Endodermal cell (in vitro differentiated cells): ENCODE data around the gene SEZ6L2. TPM values are rescaled to one million over a fixed set of nuclear protein-coding genes. Genes with fewer than 3 reads are reported as not detected.

Experiments used
- DNase-seq: peaks from one replicate; pipeline ENCODE4 v3.0.0-alpha.2; 2017
- H3K27ac ChIP-seq: 2 replicates; pipeline ENCODE4 v1.5.1; 2013; ENCODE audit warnings: mild to moderate bottlenecking, low read depth, low read length, moderate library complexity
- H3K27me3 ChIP-seq: 2 replicates; pipeline ENCODE4 v1.6.1; 2013; ENCODE audit warnings: mild to moderate bottlenecking, low read length, moderate library complexity; ENCODE audit not compliant: insufficient read depth, control insufficient read depth, poor library complexity, severe bottlenecking
- H3K36me3 ChIP-seq: 2 replicates; pipeline ENCODE4 v1.7.0; 2013; ENCODE audit warnings: mild to moderate bottlenecking, low read length, moderate library complexity; ENCODE audit not compliant: control insufficient read depth, insufficient read depth
- H3K4me1 ChIP-seq: one replicate; pipeline ENCODE4 v1.7.0; 2013; ENCODE audit warnings: low read length; ENCODE audit not compliant: control insufficient read depth, insufficient read depth
- H3K4me3 ChIP-seq: 2 replicates; pipeline ENCODE4 v1.5.1; 2013; ENCODE audit warnings: mild to moderate bottlenecking, low read length, moderate library complexity
- H3K9ac ChIP-seq: 2 replicates; pipeline ENCODE4 v1.6.1; 2013; ENCODE audit warnings: mild to moderate bottlenecking, low read length, moderate library complexity; ENCODE audit not compliant: poor library complexity, severe bottlenecking; ENCODE audit errors: extremely low read depth
- H3K9me3 ChIP-seq: 2 replicates; pipeline ENCODE4 v1.6.1; 2013; ENCODE audit warnings: mild to moderate bottlenecking, low read length, moderate library complexity; ENCODE audit not compliant: control insufficient read depth
- H3K27ac Mint-ChIP-seq: 2 replicates; pipeline ENCODE4 v1.8.0; 2020; ENCODE audit warnings: mixed read lengths
- H3K27me3 Mint-ChIP-seq: 2 replicates; pipeline ENCODE4 v1.8.0; 2021; ENCODE audit warnings: mild to moderate bottlenecking, mixed read lengths; ENCODE audit not compliant: insufficient read depth
- H3K36me3 Mint-ChIP-seq: 2 replicates; pipeline ENCODE4 v1.8.0; 2020; ENCODE audit warnings: low read depth, mixed read lengths
- H3K4me1 Mint-ChIP-seq: 2 replicates; pipeline ENCODE4 v1.8.0; 2020; ENCODE audit warnings: mixed read lengths
- H3K4me3 Mint-ChIP-seq: 2 replicates; pipeline ENCODE4 v1.8.0; 2020; ENCODE audit warnings: mild to moderate bottlenecking, moderate library complexity, mixed read lengths
- H3K9me3 Mint-ChIP-seq: 2 replicates; pipeline ENCODE4 v1.8.0; 2020; ENCODE audit warnings: mild to moderate bottlenecking, mixed read lengths
- WGBS, 2 experiments: methylation state at CpG; one replicate each; pipeline versions ENCODE4 v1.1.5 to v1.1.7; 2013; ENCODE audit warnings: missing lambda C conversion rate in 2 of 2, mixed read lengths in 1 of 2; ENCODE audit not compliant: insufficient coverage in 1 of 2, insufficient read length in 1 of 2; 5-methylcytosine and 5-hydroxymethylcytosine counted together
- long read RNA-seq, 4 experiments: library from polyadenylated mRNA in 2 of 4; library from RNA in 1 of 4; library from capped mRNA in 1 of 4; stranded (forward) in 3 of 4; unstranded in 1 of 4; transcript quantifications; one replicate each; pipeline ENCODE4 v2.0.0, GENCODE V29; 2020 to 2021; ENCODE audit warnings: inconsistent platforms in 1 of 4
- polyA plus RNA-seq, 2 experiments: library from polyadenylated mRNA; stranded (reverse); fragments of 50-300 nt; gene quantifications; one replicate each; pipeline ENCODE4 v1.2.3, GENCODE V29; 2013
- total RNA-seq, 2 donors: library from RNA; stranded (reverse); fragmentation: NEBNext Ultra II Directional in 1 of 2; extraction: Animal tissue kit (Norgen Biotek cat#: 25700) in 1 of 2; gene quantifications; 2 replicates in 1 of 2; 3 replicates in 1 of 2; pipeline ENCODE4 v1.2.1, GENCODE V29; 2021
- TF ChIP-seq, protein P1 (sequence below): fragments of 200-600 bp; sonication (generic); conservative IDR thresholded peaks from 2 replicates; pipeline ENCODE4 v1.5.0; 2021; ENCODE audit warnings: antibody characterized with exemption, mild to moderate bottlenecking

The SEZ6L2 gene
- total RNA-seq = 10 to 100 TPM; 44.0 to 52.1 TPM
- 27.5 TPM for polyA plus RNA-seq (2013, experiment 1 of 2)
- 25.5 TPM for polyA plus RNA-seq (2013, experiment 2 of 2)
- long read RNA-seq, experiment 1, partial matches to known transcripts = 18 of 35 reads
- long read RNA-seq, experiment 1, other reads (novel, unspliced or antisense) = 11 of 35 reads
- long read RNA-seq, experiment 2, transcript SEZ6L2-202 (16 exons, 3,015 nt) = minor isoform, 9 of 118 reads
- long read RNA-seq, experiment 2, transcript SEZ6L2-201 (17 exons, 3,801 nt) = minor isoform, 18 of 118 reads
- long read RNA-seq, experiment 2, transcript SEZ6L2-209 (18 exons, 3,555 nt) = major isoform, 40 of 118 reads
- long read RNA-seq, experiment 2, partial matches to known transcripts = 33 of 118 reads
- long read RNA-seq, experiment 2, other reads (novel, unspliced or antisense) = 18 of 118 reads
- long read RNA-seq, experiment 3, partial matches to known transcripts = 29 of 44 reads
- long read RNA-seq, experiment 3, other reads (novel, unspliced or antisense) = 9 of 44 reads
- long read RNA-seq, experiment 4, partial matches to known transcripts = 33 of 38 reads
- long read RNA-seq, experiment 4, other reads (novel, unspliced or antisense) = 4 of 38 reads

DNA sequence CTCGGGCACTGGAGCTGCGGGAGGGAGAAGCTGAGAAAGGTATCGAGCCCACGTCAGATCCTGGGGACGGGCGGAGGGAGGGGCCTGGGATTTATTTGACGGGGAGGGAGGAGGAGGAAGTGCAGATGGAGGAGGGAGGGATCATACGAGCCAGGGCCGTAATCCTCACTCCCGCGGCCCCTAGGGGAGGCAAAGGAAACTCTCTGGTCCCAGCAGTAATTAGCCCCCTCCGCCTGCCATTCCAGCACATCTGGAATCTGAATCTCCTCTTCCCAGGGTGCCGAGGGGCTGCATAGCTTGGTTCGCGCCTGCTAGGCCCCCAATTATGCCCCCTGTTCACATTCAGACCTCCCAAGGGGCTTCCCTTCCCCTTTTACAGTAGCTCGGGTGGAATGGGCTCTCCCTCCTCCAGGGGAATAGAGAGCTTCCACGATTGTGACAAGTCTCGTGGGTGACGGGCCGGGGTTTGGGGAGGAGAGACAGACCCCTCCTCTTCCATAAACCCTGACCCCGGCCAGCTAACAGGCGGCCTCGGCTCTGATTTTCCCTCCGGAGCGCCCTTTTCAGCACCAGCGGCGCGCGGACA lies at the start of gene SEZ6L2:
TSS of gene SEZ6L2 (minus strand) at position 35 of the 586 bp plus-strand sequence. CDS start 531 bp downstream, outside the sequence.
- no peaks in the 10 kb centered on the region for H3K9me3 Mint-ChIP-seq
- no peaks in the 10 kb centered on the region for H3K27me3 ChIP-seq
- peak within 1 kb of the TSS; percentile 91 for H3K27ac Mint-ChIP-seq
- 0% methylated on average over 4 to 21 of the region's 29 CpGs for WGBS, 2 experiments
- H3K27me3 Mint-ChIP-seq = no peaks in the 10 kb centered on the region
- no peaks in the 10 kb centered on the region for H3K4me1 ChIP-seq
- H3K36me3 Mint-ChIP-seq = peaks cover 6% of the 10 kb centered on the region
- H3K27ac ChIP-seq = no peak within 1 kb of the TSS
- H3K36me3 ChIP-seq = peaks cover 7% of the 10 kb centered on the region
- peak; percentile 97 for DNase-seq
- no peaks in the 10 kb centered on the region for H3K9me3 ChIP-seq
- peaks cover 18% of the 10 kb centered on the region for H3K4me1 Mint-ChIP-seq
- peak within 1 kb of the TSS; percentile 73 for H3K4me3 Mint-ChIP-seq
- TF ChIP-seq, protein P1, sequence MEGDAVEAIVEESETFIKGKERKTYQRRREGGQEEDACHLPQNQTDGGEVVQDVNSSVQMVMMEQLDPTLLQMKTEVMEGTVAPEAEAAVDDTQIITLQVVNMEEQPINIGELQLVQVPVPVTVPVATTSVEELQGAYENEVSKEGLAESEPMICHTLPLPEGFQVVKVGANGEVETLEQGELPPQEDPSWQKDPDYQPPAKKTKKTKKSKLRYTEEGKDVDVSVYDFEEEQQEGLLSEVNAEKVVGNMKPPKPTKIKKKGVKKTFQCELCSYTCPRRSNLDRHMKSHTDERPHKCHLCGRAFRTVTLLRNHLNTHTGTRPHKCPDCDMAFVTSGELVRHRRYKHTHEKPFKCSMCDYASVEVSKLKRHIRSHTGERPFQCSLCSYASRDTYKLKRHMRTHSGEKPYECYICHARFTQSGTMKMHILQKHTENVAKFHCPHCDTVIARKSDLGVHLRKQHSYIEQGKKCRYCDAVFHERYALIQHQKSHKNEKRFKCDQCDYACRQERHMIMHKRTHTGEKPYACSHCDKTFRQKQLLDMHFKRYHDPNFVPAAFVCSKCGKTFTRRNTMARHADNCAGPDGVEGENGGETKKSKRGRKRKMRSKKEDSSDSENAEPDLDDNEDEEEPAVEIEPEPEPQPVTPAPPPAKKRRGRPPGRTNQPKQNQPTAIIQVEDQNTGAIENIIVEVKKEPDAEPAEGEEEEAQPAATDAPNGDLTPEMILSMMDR = peak; percentile 71
- H3K4me3 ChIP-seq = peak within 1 kb of the TSS; percentile 90
- peak within 1 kb of the TSS; percentile 63 for H3K9ac ChIP-seq

- H3K9me3 Mint-ChIP-seq = peaks cover 1% of the 10 kb centered on the region
- Histone ChIP-seq H3K9me3 (no peaks in the 10 kb centered on the region), H3K36me3 (no peaks in the 10 kb centered on the region), H3K27ac (no peak overlapping the region), H3K4me3 (no peak overlapping the region), H3K4me1 (peaks cover 12% of the 10 kb centered on the region), H3K9ac (no peak overlapping the region), H3K27me3 (no peaks in the 10 kb centered on the region)
- H3K4me1 Mint-ChIP-seq = peaks cover 19% of the 10 kb centered on the region
- WGBS, 2 experiments = 82 to 94% methylated on average over 2 of the region's 2 CpGs
- no peaks in the 10 kb centered on the region for H3K27me3 Mint-ChIP-seq
- H3K27ac Mint-ChIP-seq = no peak overlapping the region
- TF ChIP-seq, protein P1 = no peak
- no peak overlapping the region for H3K4me3 Mint-ChIP-seq
- H3K36me3 Mint-ChIP-seq = no peaks in the 10 kb centered on the region
- DNase-seq = no peak
Observed at GRCh38 chr16:29947897-29948296, 48.5 kb upstream of the SEZ6L2 start.

- TF ChIP-seq, protein P1 = peak; percentile 60
- no peak overlapping the region for H3K4me3 Mint-ChIP-seq
- peaks cover 5% of the 10 kb centered on the region for H3K4me1 ChIP-seq
Observed at GRCh38 chr16:29943846-29944799, 44.8 kb upstream of the SEZ6L2 start.

More at GRCh38 chr16:29943846-29944799, 44.8 kb upstream of the SEZ6L2 start:
- peaks cover 7% of the 10 kb centered on the region for H3K9me3 Mint-ChIP-seq
- 65 to 69% methylated on average over 7 to 11 of the region's 11 CpGs for WGBS, 2 experiments
- H3K36me3 ChIP-seq = no peaks in the 10 kb centered on the region
- H3K27me3 Mint-ChIP-seq = peaks cover 5% of the 10 kb centered on the region
- H3K36me3 Mint-ChIP-seq = no peaks in the 10 kb centered on the region
- peak; percentile 90 for DNase-seq
- peak overlapping the region; percentile 47 for H3K9ac ChIP-seq
- H3K27ac ChIP-seq = peak overlapping the region; percentile 27
- peaks cover 7% of the 10 kb centered on the region for H3K9me3 ChIP-seq
- no peaks in the 10 kb centered on the region for H3K27me3 ChIP-seq
- H3K4me3 ChIP-seq = no peak overlapping the region
- H3K27ac Mint-ChIP-seq = peak overlapping the region; percentile 93
- peaks cover 14% of the 10 kb centered on the region for H3K4me1 Mint-ChIP-seq
